Breast epithelium (tissue), 3 donors: Measurements from ENCODE around the gene JMY.

ENCODE experiments used
- POLR2AphosphoS5 ChIP-seq, 3 donors: sonication (generic); formaldehyde crosslinking; IDR thresholded peaks; one replicate each; pipeline ENCODE4 v1.6.1; 2017; ENCODE audit warnings: antibody characterized with exemption in 3 of 3
- TF ChIP-seq, protein P1 (sequence below), 3 donors: fragments of 450-650 bp; IDR thresholded peaks; one replicate each; pipeline ENCODE4 v1.5.1; 2016 to 2017; ENCODE audit warnings: antibody characterized with exemption in 3 of 3, mild to moderate bottlenecking in 3 of 3, moderate library complexity in 3 of 3

DNA sequence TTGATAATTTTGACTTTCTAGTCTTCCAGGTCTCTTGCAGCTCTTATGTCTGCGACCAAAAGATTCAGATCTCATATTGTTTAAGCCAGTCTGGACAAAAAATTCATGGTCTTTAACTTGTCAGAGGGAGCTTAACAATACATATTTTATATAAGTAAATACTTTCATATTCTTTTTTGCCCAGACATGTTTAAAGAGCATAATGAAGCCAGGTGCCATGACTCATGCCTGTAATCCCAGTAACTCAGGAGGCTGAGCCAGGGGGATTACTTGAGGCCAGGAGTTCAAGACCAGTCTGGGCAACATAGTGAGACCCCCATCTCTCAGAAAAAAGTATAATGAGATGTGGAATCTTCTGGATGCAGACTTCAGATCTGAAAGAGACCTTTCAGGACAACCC, 69.8 kb downstream of the JMY start:
- no peak for TF ChIP-seq POLR2AphosphoS5 (IDR thresholded peaks at IDR 0.05)
- TF ChIP-seq, protein P1, sequence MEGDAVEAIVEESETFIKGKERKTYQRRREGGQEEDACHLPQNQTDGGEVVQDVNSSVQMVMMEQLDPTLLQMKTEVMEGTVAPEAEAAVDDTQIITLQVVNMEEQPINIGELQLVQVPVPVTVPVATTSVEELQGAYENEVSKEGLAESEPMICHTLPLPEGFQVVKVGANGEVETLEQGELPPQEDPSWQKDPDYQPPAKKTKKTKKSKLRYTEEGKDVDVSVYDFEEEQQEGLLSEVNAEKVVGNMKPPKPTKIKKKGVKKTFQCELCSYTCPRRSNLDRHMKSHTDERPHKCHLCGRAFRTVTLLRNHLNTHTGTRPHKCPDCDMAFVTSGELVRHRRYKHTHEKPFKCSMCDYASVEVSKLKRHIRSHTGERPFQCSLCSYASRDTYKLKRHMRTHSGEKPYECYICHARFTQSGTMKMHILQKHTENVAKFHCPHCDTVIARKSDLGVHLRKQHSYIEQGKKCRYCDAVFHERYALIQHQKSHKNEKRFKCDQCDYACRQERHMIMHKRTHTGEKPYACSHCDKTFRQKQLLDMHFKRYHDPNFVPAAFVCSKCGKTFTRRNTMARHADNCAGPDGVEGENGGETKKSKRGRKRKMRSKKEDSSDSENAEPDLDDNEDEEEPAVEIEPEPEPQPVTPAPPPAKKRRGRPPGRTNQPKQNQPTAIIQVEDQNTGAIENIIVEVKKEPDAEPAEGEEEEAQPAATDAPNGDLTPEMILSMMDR (IDR thresholded peaks at IDR 0.05): no peak
